Mesothelial cell of epicardium (in vitro differentiated cells): ENCODE data around the gene ACER3. TPM values are rescaled to one million over a fixed set of nuclear protein-coding genes. Genes with fewer than 3 reads are reported as not detected.

Experiments used
- DNase-seq, 2 experiments: peaks; one replicate each; pipeline ENCODE4 v3.0.0; 2021; ENCODE audit warnings: low spot score in 2 of 2; ENCODE audit not compliant: unreplicated experiment in 2 of 2
- H3K27ac Mint-ChIP-seq: 2 replicates; pipeline ENCODE4 v1.8.0; 2021; ENCODE audit warnings: mixed read lengths
- H3K27me3 Mint-ChIP-seq: 2 replicates; pipeline ENCODE4 v1.8.0; 2021; ENCODE audit warnings: low read depth, mixed read lengths
- H3K36me3 Mint-ChIP-seq: 2 replicates; pipeline ENCODE4 v1.8.0; 2021; ENCODE audit warnings: mixed read lengths
- H3K4me1 Mint-ChIP-seq: 2 replicates; pipeline ENCODE4 v1.8.0; 2021; ENCODE audit warnings: mixed read lengths
- H3K4me3 Mint-ChIP-seq: 2 replicates; pipeline ENCODE4 v1.8.0; 2021; ENCODE audit warnings: mild to moderate bottlenecking, moderate library complexity, mixed read lengths
- H3K9me3 Mint-ChIP-seq: 2 replicates; pipeline ENCODE4 v1.8.0; 2021; ENCODE audit warnings: mixed read lengths
- total RNA-seq: library from RNA; stranded (reverse); gene quantifications from 3 replicates; pipeline ENCODE4 v1.2.1, GENCODE V29; 2021
- TF ChIP-seq, protein P1 (sequence below): fragments of 200-600 bp; sonication (generic); IDR thresholded peaks from one replicate; pipeline ENCODE4 v1.5.0; 2021; ENCODE audit warnings: antibody characterized with exemption; ENCODE audit not compliant: unreplicated experiment

Gene ACER3
- total RNA-seq, 1 donor from 2014 or later = 17.5 TPM

DNA sequence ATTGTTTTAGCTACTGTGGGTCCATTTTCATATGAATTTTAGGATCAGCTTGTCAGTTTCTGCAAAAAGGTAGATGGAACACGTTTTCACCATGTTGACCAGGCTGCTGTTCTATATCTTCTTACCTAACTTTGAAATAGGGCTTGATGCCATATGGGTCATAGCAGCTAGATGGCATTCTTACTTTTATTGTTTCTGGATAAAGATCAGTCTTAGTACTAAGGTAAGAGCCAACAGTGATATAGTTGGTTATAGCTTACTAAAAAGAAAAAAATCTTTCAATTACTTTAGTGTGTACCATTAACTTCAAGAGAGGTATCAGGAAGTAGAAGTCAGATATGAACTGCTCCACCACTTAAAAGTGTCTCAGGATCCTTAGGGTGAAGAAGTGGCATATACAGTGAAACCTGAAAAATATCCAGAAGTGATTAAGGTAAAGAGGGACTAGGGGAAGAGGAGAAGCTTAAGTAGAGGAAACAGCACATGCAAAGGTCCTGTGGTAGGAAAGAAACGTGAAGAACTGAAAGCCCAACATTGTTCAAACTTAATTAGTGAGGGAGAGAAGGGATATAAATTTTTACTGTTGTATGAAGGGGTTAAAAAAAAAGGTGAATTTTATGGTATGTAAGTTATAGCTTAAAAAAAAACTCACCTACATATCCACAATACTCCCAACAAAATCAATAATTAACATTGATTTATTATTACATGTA lies 113.6 kb downstream of the ACER3 start:
- no peaks in the 10 kb centered on the region for H3K4me1 Mint-ChIP-seq
- H3K9me3 Mint-ChIP-seq = peaks cover 34% of the 10 kb centered on the region
- DNase-seq = no peak
- H3K27ac Mint-ChIP-seq = no peak overlapping the region
- H3K27me3 Mint-ChIP-seq = no peaks in the 10 kb centered on the region
- H3K4me3 Mint-ChIP-seq = no peak overlapping the region
- TF ChIP-seq, protein P1, sequence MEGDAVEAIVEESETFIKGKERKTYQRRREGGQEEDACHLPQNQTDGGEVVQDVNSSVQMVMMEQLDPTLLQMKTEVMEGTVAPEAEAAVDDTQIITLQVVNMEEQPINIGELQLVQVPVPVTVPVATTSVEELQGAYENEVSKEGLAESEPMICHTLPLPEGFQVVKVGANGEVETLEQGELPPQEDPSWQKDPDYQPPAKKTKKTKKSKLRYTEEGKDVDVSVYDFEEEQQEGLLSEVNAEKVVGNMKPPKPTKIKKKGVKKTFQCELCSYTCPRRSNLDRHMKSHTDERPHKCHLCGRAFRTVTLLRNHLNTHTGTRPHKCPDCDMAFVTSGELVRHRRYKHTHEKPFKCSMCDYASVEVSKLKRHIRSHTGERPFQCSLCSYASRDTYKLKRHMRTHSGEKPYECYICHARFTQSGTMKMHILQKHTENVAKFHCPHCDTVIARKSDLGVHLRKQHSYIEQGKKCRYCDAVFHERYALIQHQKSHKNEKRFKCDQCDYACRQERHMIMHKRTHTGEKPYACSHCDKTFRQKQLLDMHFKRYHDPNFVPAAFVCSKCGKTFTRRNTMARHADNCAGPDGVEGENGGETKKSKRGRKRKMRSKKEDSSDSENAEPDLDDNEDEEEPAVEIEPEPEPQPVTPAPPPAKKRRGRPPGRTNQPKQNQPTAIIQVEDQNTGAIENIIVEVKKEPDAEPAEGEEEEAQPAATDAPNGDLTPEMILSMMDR = no peak
- H3K36me3 Mint-ChIP-seq = peaks cover 16% of the 10 kb centered on the region

DNA sequence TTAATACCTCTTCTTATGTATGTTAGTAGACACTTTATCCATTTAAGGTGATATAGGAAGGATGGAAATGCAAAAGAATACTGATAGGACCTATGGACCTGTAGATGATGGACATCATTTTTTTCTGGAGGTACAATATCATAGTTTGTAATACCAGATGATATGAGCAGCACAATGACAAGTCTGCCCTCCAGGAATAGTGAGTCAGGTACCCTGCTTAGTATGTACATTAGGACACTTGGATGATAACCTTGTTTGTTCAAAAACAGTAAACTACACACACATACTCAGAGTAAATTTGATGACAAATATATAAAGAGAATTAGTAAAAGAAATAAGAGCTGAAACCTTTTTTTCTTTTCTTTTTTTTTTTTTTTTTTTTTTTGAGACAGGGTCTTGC lies 114.8 kb downstream of the ACER3 start:
- Mint-ChIP-seq H3K36me3 (peaks cover 13% of the 10 kb centered on the region), H3K27ac (no peak overlapping the region), H3K4me1 (no peaks in the 10 kb centered on the region), H3K4me3 (no peak overlapping the region), H3K9me3 (peaks cover 27% of the 10 kb centered on the region), H3K27me3 (no peaks in the 10 kb centered on the region)
- TF ChIP-seq, protein P1 = no peak
- no peak for DNase-seq

DNA sequence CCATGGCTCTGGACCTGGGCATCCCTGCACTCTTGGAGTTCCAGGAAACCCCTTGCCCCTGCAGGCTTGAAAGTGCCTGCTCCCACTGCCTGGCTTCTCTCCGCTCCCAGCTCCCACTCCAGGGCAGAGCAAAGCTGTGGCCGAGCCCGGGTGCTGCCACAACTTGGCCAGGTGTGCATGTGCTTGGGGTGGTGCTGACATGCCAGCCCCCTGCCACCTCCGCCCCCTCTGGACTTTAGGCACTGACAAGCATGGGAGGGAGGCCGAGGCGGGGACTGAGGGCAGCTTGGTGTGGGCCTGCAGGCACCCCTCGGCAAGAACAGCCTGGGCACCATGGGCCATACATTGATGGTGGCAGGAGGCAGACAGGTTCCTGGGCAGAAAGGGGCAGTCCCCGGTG lies 117.1 kb downstream of the ACER3 start:
- Mint-ChIP-seq H3K27ac (no peak overlapping the region), H3K4me3 (no peak overlapping the region), H3K9me3 (peaks cover 8% of the 10 kb centered on the region), H3K4me1 (no peaks in the 10 kb centered on the region), H3K27me3 (no peaks in the 10 kb centered on the region), H3K36me3 (no peaks in the 10 kb centered on the region)
- DNase-seq = no peak
- TF ChIP-seq, protein P1 = no peak

DNA sequence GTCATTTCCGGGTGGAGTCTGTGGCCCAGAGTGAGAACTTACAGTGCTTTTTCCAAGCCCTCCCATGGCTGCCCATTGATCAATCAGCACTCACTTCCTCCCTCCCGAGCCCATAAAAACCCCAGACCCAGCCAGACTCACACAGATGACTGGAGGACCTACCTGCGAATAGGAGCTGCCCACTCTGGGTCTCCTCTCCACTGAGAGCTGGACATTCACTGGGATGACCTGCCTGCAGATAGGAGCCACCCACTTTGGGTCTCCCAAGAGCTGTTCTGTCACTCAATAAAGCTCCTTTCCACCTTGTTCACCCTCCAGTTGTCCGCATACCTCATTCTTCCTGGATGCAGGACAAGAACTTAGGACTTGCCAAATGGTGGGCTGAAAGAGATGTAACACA lies 117.5 kb downstream of the ACER3 start:
- Mint-ChIP-seq H3K9me3 (peaks cover 8% of the 10 kb centered on the region), H3K27ac (no peak overlapping the region), H3K4me1 (no peaks in the 10 kb centered on the region), H3K4me3 (no peak overlapping the region), H3K36me3 (no peaks in the 10 kb centered on the region), H3K27me3 (no peaks in the 10 kb centered on the region)
- TF ChIP-seq, protein P1 = no peak
- no peak for DNase-seq

DNA sequence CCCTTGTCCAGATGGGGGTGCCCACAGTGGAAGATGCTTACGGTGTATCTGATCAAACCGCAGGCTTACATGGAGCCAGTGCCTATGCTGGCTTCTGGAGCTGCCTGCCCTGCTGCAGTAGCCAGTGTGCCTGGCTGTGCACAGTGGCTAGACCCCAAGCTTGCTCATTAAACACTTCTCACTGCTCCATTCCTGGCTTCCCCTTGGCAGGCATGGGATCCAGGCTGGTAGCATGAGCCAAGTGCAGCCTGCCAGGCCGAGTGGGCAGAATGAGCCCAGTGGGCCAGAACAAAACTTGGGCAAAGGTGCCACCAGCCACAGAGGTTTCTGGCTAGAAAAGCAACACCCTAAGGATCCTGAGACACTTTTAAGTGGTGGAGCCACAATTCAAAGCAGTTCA lies 118.1 kb downstream of the ACER3 start:
- H3K4me3 Mint-ChIP-seq = no peak overlapping the region
- no peaks in the 10 kb centered on the region for H3K4me1 Mint-ChIP-seq
- TF ChIP-seq, protein P1 = no peak
- H3K36me3 Mint-ChIP-seq = no peaks in the 10 kb centered on the region
- DNase-seq = no peak
- H3K27ac Mint-ChIP-seq = no peak overlapping the region
- H3K9me3 Mint-ChIP-seq = peaks cover 5% of the 10 kb centered on the region
- H3K27me3 Mint-ChIP-seq = no peaks in the 10 kb centered on the region

DNA sequence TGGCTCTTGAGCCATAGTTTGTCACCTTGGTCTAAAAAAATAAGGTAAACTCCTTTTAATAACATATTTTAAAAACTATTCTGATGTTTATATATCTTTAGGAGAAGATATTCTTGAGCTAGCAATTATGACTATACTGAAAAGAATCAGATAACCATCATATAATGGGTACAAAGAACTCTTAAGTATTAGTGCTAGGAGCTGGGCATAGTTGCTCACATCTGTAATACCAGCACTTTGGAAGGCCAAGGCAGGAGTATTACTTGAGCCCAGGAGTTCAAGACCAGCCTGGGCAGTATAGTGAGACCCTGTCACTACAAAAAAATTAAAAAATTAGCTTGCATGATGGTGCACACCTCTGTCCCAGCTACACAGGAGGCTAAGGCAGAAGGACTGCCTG lies 119.5 kb downstream of the ACER3 start:
- H3K4me3 Mint-ChIP-seq = no peak overlapping the region

More for the DNA sequence above, 119.5 kb downstream of the ACER3 start:
- Mint-ChIP-seq H3K9me3 (no peaks in the 10 kb centered on the region), H3K27ac (no peak overlapping the region), H3K36me3 (no peaks in the 10 kb centered on the region), H3K27me3 (no peaks in the 10 kb centered on the region), H3K4me1 (peaks cover 3% of the 10 kb centered on the region)
- DNase-seq = no peak
- TF ChIP-seq, protein P1 = no peak
